Esophagus muscularis mucosa (tissue), 4 donors: ENCODE results near the gene KLF14.

Experiments used
- CTCF ChIP-seq, 3 experiments: fragments of 200-600 bp in 2 of 3; fragments of 450-650 bp in 1 of 3; sonication (generic) in 2 of 3; IDR thresholded peaks; one replicate each; pipeline ENCODE4 v1.5.1; 2017 to 2019; ENCODE audit warnings: antibody characterized with exemption in 3 of 3, mild to moderate bottlenecking in 2 of 3, moderate library complexity in 1 of 3
- EP300 ChIP-seq: sonication (generic); formaldehyde crosslinking; IDR thresholded peaks from one replicate; pipeline ENCODE4 v1.6.1; 2017; ENCODE audit warnings: antibody characterized with exemption
- POLR2A ChIP-seq: fragments of 450-650 bp; IDR thresholded peaks from one replicate; pipeline ENCODE4 v1.6.1; 2017; ENCODE audit warnings: antibody characterized with exemption, moderate library complexity, mild to moderate bottlenecking, low read depth

GRCh38 chr7:130703851-130704250 is 30.2 kb downstream of the KLF14 start:
- TF ChIP-seq CTCF (IDR thresholded peaks at IDR 0.05) = no peak
- TF ChIP-seq POLR2A = no peak
- TF ChIP-seq EP300 = no peak
